ENCODE results near the gene LMF2.

- TF ChIP-seq CTCF (IDR thresholded peaks at IDR 0.05; ENCODE audit: low read length) (no peak), EZH2 (optimal IDR thresholded peaks at IDR 0.05; ENCODE audit: low read depth, low read length) (no peak)
Observed at GRCh38 chr22:50517495-50518260, 10.2 kb upstream of the LMF2 start.

Data from MM.1S (cell line).